GM12873 (cell line): Measurements from ENCODE around the gene HEPN1.

Source experiments
- CTCF ChIP-seq: IDR thresholded peaks from 2 replicates; pipeline ENCODE4 v1.5.1; 2012; ENCODE audit warnings: low read depth, mild to moderate bottlenecking, moderate library complexity, low read length, control low read depth; ENCODE audit not compliant: insufficient read depth; ENCODE audit errors: missing control alignments

The HEPN1 gene

GRCh38 chr11:124946735-124947141 is 27.7 kb downstream of the HEPN1 start:
- no peak for TF ChIP-seq CTCF

- TF ChIP-seq CTCF: no peak
Observed at GRCh38 chr11:124950601-124951330, 31.7 kb downstream of the HEPN1 start.

- TF ChIP-seq CTCF: no peak
Observed at GRCh38 chr11:124951341-124951740, 32.3 kb downstream of the HEPN1 start.

GRCh38 chr11:124953753-124954589 is 34.9 kb downstream of the HEPN1 start, which contains the start of gene CCDC15:
TSS of gene CCDC15 (plus strand) at chr11:124954202. CDS start at chr11:124954733, 531 bp downstream.
- TF ChIP-seq CTCF: no peak

GRCh38 chr11:124954590-124954955 is 35.5 kb downstream of the HEPN1 start:
- no peak for TF ChIP-seq CTCF

- no peak for TF ChIP-seq CTCF
Observed at GRCh38 chr11:124955035-124955434, 36.0 kb downstream of the HEPN1 start.

- peak; percentile 65 for TF ChIP-seq CTCF
Observed at GRCh38 chr11:124961972-124962609, 43.0 kb downstream of the HEPN1 start.
